NCI-H226 (cell line): ENCODE results near the gene ACTRT2.
A peak's percentile ranks its signal among the peaks of the same experiment; 100 is the strongest.

Experiments
- DNase-seq: peaks from one replicate; pipeline ENCODE4 v3.0.0-alpha.2; 2015

Gene ACTRT2

GRCh38 chr1:3058263-3059030, 37.2 kb downstream of the ACTRT2 start:
- DNase-seq: no peak

- DNase-seq: no peak
Measured at GRCh38 chr1:3060127-3060526, 38.9 kb downstream of the ACTRT2 start.

- peak; percentile 57 for DNase-seq
Measured at GRCh38 chr1:3060601-3061551, 39.6 kb downstream of the ACTRT2 start.

- DNase-seq: no peak
Measured at GRCh38 chr1:3061566-3061965, 40.3 kb downstream of the ACTRT2 start.

- no peak for DNase-seq
Measured at GRCh38 chr1:3061981-3062615, 40.8 kb downstream of the ACTRT2 start.

- DNase-seq: no peak
Measured at GRCh38 chr1:3062616-3063378, 41.5 kb downstream of the ACTRT2 start.

GRCh38 chr1:3063379-3064295, 42.4 kb downstream of the ACTRT2 start:
- no peak for DNase-seq

- no peak for DNase-seq
Measured at GRCh38 chr1:3064296-3064850, 43.1 kb downstream of the ACTRT2 start.

GRCh38 chr1:3064901-3065300, 43.6 kb downstream of the ACTRT2 start:
- no peak for DNase-seq

- DNase-seq: no peak
Measured at GRCh38 chr1:3065396-3065795, 44.1 kb downstream of the ACTRT2 start.

- DNase-seq: no peak
Measured at GRCh38 chr1:3065797-3066196, 44.5 kb downstream of the ACTRT2 start.

- no peak for DNase-seq
Measured at GRCh38 chr1:3066250-3066711, 45.0 kb downstream of the ACTRT2 start.

- no peak for DNase-seq
Measured at GRCh38 chr1:3066826-3067225, 45.6 kb downstream of the ACTRT2 start.

GRCh38 chr1:3067301-3067670, 46.0 kb downstream of the ACTRT2 start:
- DNase-seq: no peak

- DNase-seq: no peak
Measured at GRCh38 chr1:3067671-3068563, 46.6 kb downstream of the ACTRT2 start.

GRCh38 chr1:3068564-3069431, 47.5 kb downstream of the ACTRT2 start, which contains the start of gene PRDM16:
PRDM16 (plus strand) TSS chr1:3069203; CDS start chr1:3069260, 57 bp downstream.
- DNase-seq: peak; percentile 69

GRCh38 chr1:3069491-3070308, 48.4 kb downstream of the ACTRT2 start:
- DNase-seq: peak; percentile 71

- no peak for DNase-seq
Measured at GRCh38 chr1:3070309-3070643, 49.0 kb downstream of the ACTRT2 start.
